Activated CD8-positive, alpha-beta T cell treated with anti-CD3 and anti-CD28 coated beads for 36 hours (primary cell): ENCODE measurements around the gene TPSD1. TPM values are rescaled to one million over a fixed set of nuclear protein-coding genes. Genes with fewer than 3 reads are reported as not detected.

ENCODE experiments used
- ATAC-seq: fragments of 200-7000 bp; cut with Tn5 transposase; one replicate; pipeline ENCODE4 v1.10.0; 2021; ENCODE audit warnings: mild to moderate bottlenecking, moderate library complexity
- CTCF ChIA-PET: fragments of 350-600 bp; sonication (Branson Sonifier 250); formaldehyde crosslinking; loops from one replicate; lab custom pipeline; 2021; ENCODE audit warnings: antibody characterized with exemption; lab: Charles Lee
- POLR2A ChIA-PET: fragments of 350-600 bp; sonication (Branson Sonifier 250); formaldehyde crosslinking; loops from one replicate; lab custom pipeline; 2021; ENCODE audit warnings: antibody characterized with exemption; lab: Charles Lee
- DNase-seq: peaks from one replicate; pipeline ENCODE4 v3.0.0-alpha.2; 2020
- H3K27ac Mint-ChIP-seq: one replicate; pipeline ENCODE4 v1.8.0; 2021; ENCODE audit warnings: mild to moderate bottlenecking, mixed read lengths
- H3K27me3 Mint-ChIP-seq: one replicate; pipeline ENCODE4 v1.8.0; 2021; ENCODE audit warnings: mixed read lengths
- H3K36me3 Mint-ChIP-seq: one replicate; pipeline ENCODE4 v1.8.0; 2021; ENCODE audit warnings: low read depth, mixed read lengths
- H3K4me1 Mint-ChIP-seq: one replicate; pipeline ENCODE4 v1.8.0; 2021; ENCODE audit warnings: low read depth, mixed read lengths
- H3K4me3 Mint-ChIP-seq: one replicate; pipeline ENCODE4 v1.8.0; 2021; ENCODE audit warnings: mild to moderate bottlenecking, moderate library complexity, mixed read lengths
- H3K9me3 Mint-ChIP-seq: one replicate; pipeline ENCODE4 v1.8.0; 2021; ENCODE audit warnings: mixed read lengths
- CTCF ChIP-seq: fragments of 200-600 bp; IDR thresholded peaks from one replicate; pipeline ENCODE4 v1.8.0; 2022; ENCODE audit warnings: antibody characterized with exemption, mild to moderate bottlenecking
- intact Hi-C: fragments of 100-400 bp; cut with micrococcal nuclease; formaldehyde crosslinking; loops from one replicate; pipeline ENCODE4 v1.10.0; 2022
- total RNA-seq, 2 experiments: library from RNA; stranded (reverse); gene quantifications; one replicate each; pipeline ENCODE4 v1.2.3, GENCODE V29; 2021

The TPSD1 gene
- total RNA-seq, 2 experiments from 2014 or later, result not detected

GRCh38 chr16:1214719-1215118, 41.1 kb upstream of the TPSD1 start:
- H3K9me3 Mint-ChIP-seq, result no peaks in the 10 kb centered on the region
- ATAC-seq (no peak), DNase-seq (no peak)
- ChIA-PET CTCF (no interaction called here), POLR2A (interaction anchor here (0.6 kb wide), 1 partner anchor 574 kb away, joined by 3 read pairs; no protein-coding TSS in a partner anchor)
- no peak for TF ChIP-seq CTCF
- intact Hi-C loops, result no loop called here
- H3K27ac Mint-ChIP-seq, result no peak overlapping the region
- H3K27me3 Mint-ChIP-seq, result no peaks in the 10 kb centered on the region
- H3K36me3 Mint-ChIP-seq, result no peaks in the 10 kb centered on the region
- H3K4me3 Mint-ChIP-seq, result no peak overlapping the region
- no peaks in the 10 kb centered on the region for H3K4me1 Mint-ChIP-seq

GRCh38 chr16:1215574-1216295, 40.1 kb upstream of the TPSD1 start:
- DNase-seq, result no peak
- no peak for ATAC-seq
- Mint-ChIP-seq H3K27me3 (no peaks in the 10 kb centered on the region), H3K4me3 (no peak overlapping the region), H3K4me1 (no peaks in the 10 kb centered on the region), H3K27ac (no peak overlapping the region), H3K36me3 (no peaks in the 10 kb centered on the region), H3K9me3 (no peaks in the 10 kb centered on the region)
- ChIA-PET CTCF (no interaction called here), POLR2A (no interaction called here)
- intact Hi-C loops, result no loop called here
- TF ChIP-seq CTCF, result no peak

- Mint-ChIP-seq H3K9me3 (no peaks in the 10 kb centered on the region), H3K27ac (no peak overlapping the region), H3K36me3 (no peaks in the 10 kb centered on the region), H3K4me1 (no peaks in the 10 kb centered on the region), H3K4me3 (no peak overlapping the region), H3K27me3 (no peaks in the 10 kb centered on the region)
- POLR2A ChIA-PET, result no interaction called here
- CTCF ChIA-PET, result no interaction called here
- ATAC-seq, result no peak
- TF ChIP-seq CTCF, result no peak
- intact Hi-C loops, result no loop called here
- no peak for DNase-seq
Observed at GRCh38 chr16:1216296-1216619, 39.6 kb upstream of the TPSD1 start.

- Mint-ChIP-seq H3K36me3 (no peaks in the 10 kb centered on the region), H3K4me1 (no peaks in the 10 kb centered on the region), H3K27me3 (no peaks in the 10 kb centered on the region), H3K9me3 (no peaks in the 10 kb centered on the region), H3K27ac (no peak overlapping the region), H3K4me3 (no peak overlapping the region)
- POLR2A ChIA-PET, result no interaction called here
- intact Hi-C loops, result no loop called here
- no peak for DNase-seq
- no peak for ATAC-seq
- TF ChIP-seq CTCF, result no peak
- CTCF ChIA-PET, result no interaction called here
Observed at GRCh38 chr16:1216681-1217400, 39.0 kb upstream of the TPSD1 start.

- DNase-seq (no peak), ATAC-seq (no peak)
- no peak for TF ChIP-seq CTCF
- Mint-ChIP-seq H3K27ac (no peak overlapping the region), H3K27me3 (no peaks in the 10 kb centered on the region), H3K4me3 (no peak overlapping the region), H3K36me3 (no peaks in the 10 kb centered on the region), H3K4me1 (no peaks in the 10 kb centered on the region), H3K9me3 (no peaks in the 10 kb centered on the region)
- intact Hi-C loops, result no loop called here
- POLR2A ChIA-PET, result no interaction called here
- CTCF ChIA-PET, result no interaction called here
Observed at GRCh38 chr16:1217526-1217925, 38.3 kb upstream of the TPSD1 start.
